HepG2 (cell line): Measurements from ENCODE around the gene CDC20. TPM values are rescaled to one million over a fixed set of nuclear protein-coding genes. Genes with fewer than 3 reads are reported as not detected.
A peak's percentile ranks its signal among the peaks of the same experiment; 100 is the strongest.

Experiments
- IKZF1 ChIP-seq: fragments of 450-650 bp; IDR thresholded peaks from 2 replicates; pipeline ENCODE4 v1.7.1; 2016
- KLF9 ChIP-seq: IDR thresholded peaks from 2 replicates; pipeline ENCODE4 v1.6.1; 2016; ENCODE audit warnings: low read depth
- NCOA2 ChIP-seq: sonication (generic); formaldehyde crosslinking; IDR thresholded peaks from 2 replicates; pipeline ENCODE4 v1.8.0; 2022; ENCODE audit warnings: inconsistent platforms
- NRL ChIP-seq: sonication (generic); formaldehyde crosslinking; IDR thresholded peaks from 2 replicates; pipeline ENCODE4 v1.5.0; 2020; ENCODE audit warnings: missing genetic modification reagents, mild to moderate bottlenecking, moderate library complexity, borderline replicate concordance
- PCBP1 ChIP-seq: fragments of 200-400 bp; formaldehyde crosslinking; IDR thresholded peaks from 2 replicates; pipeline ENCODE4 v1.6.1; 2017; ENCODE audit warnings: mild to moderate bottlenecking, low read depth, low read length, borderline replicate concordance
- RXRA ChIP-seq: sonication (generic); formaldehyde crosslinking; IDR thresholded peaks from 2 replicates; pipeline ENCODE4 v1.5.1; 2020; ENCODE audit warnings: missing genetic modification reagents
- TCF7 ChIP-seq: sonication (generic); IDR thresholded peaks from 2 replicates; pipeline ENCODE4 v1.6.1; 2016; ENCODE audit warnings: antibody characterized with exemption, low read depth
- TCF7L2 ChIP-seq: IDR thresholded peaks from 2 replicates; pipeline ENCODE4 v1.6.1; 2011; ENCODE audit warnings: mild to moderate bottlenecking, low read depth, low read length, moderate library complexity
- TEAD3 ChIP-seq: optimal IDR thresholded peaks from 2 replicates; pipeline ENCODE3; 2016; ENCODE audit warnings: borderline replicate concordance
- ZBTB7A ChIP-seq: sonication (generic); formaldehyde crosslinking; IDR thresholded peaks from 2 replicates; pipeline ENCODE4 v1.8.0; 2022; ENCODE audit warnings: mild to moderate bottlenecking, missing genetic modification reagents
- ZNF335 ChIP-seq: sonication (generic); formaldehyde crosslinking; IDR thresholded peaks from 2 replicates; pipeline ENCODE4 v1.4.0; 2020; ENCODE audit warnings: missing genetic modification reagents
- ZNF569 ChIP-seq: sonication (generic); formaldehyde crosslinking; IDR thresholded peaks from 2 replicates; pipeline ENCODE4 v1.5.0; 2020; ENCODE audit warnings: mild to moderate bottlenecking, missing genetic modification reagents, moderate library complexity, borderline replicate concordance
- ZNF598 ChIP-seq: sonication (generic); formaldehyde crosslinking; IDR thresholded peaks from 2 replicates; pipeline ENCODE4 v1.5.1; 2020; ENCODE audit warnings: mild to moderate bottlenecking, missing genetic modification reagents, borderline replicate concordance
- ZNF619 ChIP-seq: sonication (generic); formaldehyde crosslinking; IDR thresholded peaks from 2 replicates; pipeline ENCODE4 v1.4.0; 2020; ENCODE audit warnings: mild to moderate bottlenecking, missing genetic modification reagents
- ZNF891 ChIP-seq: sonication (generic); formaldehyde crosslinking; IDR thresholded peaks from 2 replicates; pipeline ENCODE4 v1.5.0; 2020; ENCODE audit warnings: mild to moderate bottlenecking, missing genetic modification reagents
- polyA plus RNA-seq, 8 experiments: library from polyadenylated mRNA; depleted of rRNA in 3 of 8; stranded (reverse) in 7 of 8; unstranded in 1 of 8; fragments of >200 nt; fragmentation: Illumina TruSeq in 4 of 8; extraction: Trizol in 4 of 8; gene quantifications; 2 replicates each; pipeline versions ENCODE4 v1.2.1 to v1.2.3, GENCODE V29; 2011 to 2016; ENCODE audit warnings: low read depth in 4 of 8, missing spikeins in 1 of 8, mixed read lengths in 1 of 8; ENCODE audit not compliant: insufficient read depth in 1 of 8
- total RNA-seq, 5 experiments: library from RNA; depleted of rRNA; stranded (reverse); fragments of >200 nt; fragmentation: Illumina TruSeq; extraction: Trizol; gene quantifications; 2 replicates each; pipeline ENCODE4 v1.2.3, GENCODE V29; 2016; ENCODE audit warnings: low read depth in 1 of 5
- TF ChIP-seq, protein P1 (sequence below): sonication (generic); formaldehyde crosslinking; IDR thresholded peaks from 2 replicates; pipeline ENCODE4 v1.4.0; 2020; ENCODE audit warnings: mild to moderate bottlenecking, missing genetic modification reagents
- TF ChIP-seq, protein P2 (sequence below): sonication (generic); formaldehyde crosslinking; IDR thresholded peaks from 2 replicates; pipeline ENCODE4 v1.4.0; 2020; ENCODE audit warnings: missing genetic modification reagents
- TF ChIP-seq, protein P3 (sequence below): sonication (generic); formaldehyde crosslinking; IDR thresholded peaks from 2 replicates; pipeline ENCODE4 v1.9.0; 2021; ENCODE audit warnings: missing genetic modification reagents, mild to moderate bottlenecking, borderline replicate concordance

Gene CDC20
- total and polyA plus RNA-seq, 2 of the 13 experiments (the other 11 are each of a cell fraction or from before 2014, with no cell fraction given), result 57.9 to 90.0 TPM

DNA sequence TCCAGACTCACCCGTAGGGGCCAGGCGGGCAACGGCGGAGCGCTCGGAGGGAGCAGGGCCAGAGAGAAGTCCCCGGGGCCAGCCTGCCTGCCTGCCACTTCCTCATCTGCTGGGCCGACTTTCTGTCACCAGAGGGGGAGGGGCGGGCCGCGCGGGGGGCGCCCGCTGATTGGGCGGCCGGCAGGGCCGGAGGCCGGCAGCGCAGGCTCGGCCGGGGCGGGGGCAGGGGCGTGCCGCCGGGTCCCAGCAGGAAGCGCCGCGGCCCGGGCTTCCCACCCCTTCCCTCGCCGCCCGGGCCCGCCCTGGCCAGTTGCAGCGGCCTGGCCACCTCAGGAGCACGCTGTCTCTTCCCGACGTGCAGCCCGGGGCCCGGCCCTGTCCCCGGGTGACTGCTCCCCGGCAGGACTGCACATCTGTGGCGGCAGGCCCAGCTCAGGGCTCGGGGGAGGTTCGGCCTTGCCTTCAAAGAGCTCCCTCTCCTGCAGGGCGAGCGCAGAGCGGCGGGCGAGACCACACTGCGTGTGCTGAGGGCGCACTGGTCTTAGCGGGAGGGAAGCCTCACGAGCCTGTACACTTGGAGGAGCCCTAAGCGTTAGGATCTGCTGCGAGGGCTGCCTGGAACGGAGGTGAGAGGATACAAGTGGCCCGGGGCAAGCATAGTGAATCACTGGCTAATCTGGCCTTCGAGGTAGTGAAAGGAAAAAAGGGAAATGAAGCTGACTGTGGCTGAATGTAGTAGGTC lies 9.3 kb downstream of the CDC20 start, which contains the start of gene ELOVL1 (continued):
- peak; percentile 70; the same call in 1 of the 2 replicates for TF ChIP-seq ZNF619 (CRISPR knock-in tag)
- TF ChIP-seq ZNF598 (CRISPR knock-in tag), result peak; percentile 91
- TF ChIP-seq, protein P1, sequence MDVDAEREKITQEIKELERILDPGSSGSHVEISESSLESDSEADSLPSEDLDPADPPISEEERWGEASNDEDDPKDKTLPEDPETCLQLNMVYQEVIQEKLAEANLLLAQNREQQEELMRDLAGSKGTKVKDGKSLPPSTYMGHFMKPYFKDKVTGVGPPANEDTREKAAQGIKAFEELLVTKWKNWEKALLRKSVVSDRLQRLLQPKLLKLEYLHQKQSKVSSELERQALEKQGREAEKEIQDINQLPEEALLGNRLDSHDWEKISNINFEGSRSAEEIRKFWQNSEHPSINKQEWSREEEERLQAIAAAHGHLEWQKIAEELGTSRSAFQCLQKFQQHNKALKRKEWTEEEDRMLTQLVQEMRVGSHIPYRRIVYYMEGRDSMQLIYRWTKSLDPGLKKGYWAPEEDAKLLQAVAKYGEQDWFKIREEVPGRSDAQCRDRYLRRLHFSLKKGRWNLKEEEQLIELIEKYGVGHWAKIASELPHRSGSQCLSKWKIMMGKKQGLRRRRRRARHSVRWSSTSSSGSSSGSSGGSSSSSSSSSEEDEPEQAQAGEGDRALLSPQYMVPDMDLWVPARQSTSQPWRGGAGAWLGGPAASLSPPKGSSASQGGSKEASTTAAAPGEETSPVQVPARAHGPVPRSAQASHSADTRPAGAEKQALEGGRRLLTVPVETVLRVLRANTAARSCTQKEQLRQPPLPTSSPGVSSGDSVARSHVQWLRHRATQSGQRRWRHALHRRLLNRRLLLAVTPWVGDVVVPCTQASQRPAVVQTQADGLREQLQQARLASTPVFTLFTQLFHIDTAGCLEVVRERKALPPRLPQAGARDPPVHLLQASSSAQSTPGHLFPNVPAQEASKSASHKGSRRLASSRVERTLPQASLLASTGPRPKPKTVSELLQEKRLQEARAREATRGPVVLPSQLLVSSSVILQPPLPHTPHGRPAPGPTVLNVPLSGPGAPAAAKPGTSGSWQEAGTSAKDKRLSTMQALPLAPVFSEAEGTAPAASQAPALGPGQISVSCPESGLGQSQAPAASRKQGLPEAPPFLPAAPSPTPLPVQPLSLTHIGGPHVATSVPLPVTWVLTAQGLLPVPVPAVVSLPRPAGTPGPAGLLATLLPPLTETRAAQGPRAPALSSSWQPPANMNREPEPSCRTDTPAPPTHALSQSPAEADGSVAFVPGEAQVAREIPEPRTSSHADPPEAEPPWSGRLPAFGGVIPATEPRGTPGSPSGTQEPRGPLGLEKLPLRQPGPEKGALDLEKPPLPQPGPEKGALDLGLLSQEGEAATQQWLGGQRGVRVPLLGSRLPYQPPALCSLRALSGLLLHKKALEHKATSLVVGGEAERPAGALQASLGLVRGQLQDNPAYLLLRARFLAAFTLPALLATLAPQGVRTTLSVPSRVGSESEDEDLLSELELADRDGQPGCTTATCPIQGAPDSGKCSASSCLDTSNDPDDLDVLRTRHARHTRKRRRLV, result no peak
- TF ChIP-seq, protein P2, sequence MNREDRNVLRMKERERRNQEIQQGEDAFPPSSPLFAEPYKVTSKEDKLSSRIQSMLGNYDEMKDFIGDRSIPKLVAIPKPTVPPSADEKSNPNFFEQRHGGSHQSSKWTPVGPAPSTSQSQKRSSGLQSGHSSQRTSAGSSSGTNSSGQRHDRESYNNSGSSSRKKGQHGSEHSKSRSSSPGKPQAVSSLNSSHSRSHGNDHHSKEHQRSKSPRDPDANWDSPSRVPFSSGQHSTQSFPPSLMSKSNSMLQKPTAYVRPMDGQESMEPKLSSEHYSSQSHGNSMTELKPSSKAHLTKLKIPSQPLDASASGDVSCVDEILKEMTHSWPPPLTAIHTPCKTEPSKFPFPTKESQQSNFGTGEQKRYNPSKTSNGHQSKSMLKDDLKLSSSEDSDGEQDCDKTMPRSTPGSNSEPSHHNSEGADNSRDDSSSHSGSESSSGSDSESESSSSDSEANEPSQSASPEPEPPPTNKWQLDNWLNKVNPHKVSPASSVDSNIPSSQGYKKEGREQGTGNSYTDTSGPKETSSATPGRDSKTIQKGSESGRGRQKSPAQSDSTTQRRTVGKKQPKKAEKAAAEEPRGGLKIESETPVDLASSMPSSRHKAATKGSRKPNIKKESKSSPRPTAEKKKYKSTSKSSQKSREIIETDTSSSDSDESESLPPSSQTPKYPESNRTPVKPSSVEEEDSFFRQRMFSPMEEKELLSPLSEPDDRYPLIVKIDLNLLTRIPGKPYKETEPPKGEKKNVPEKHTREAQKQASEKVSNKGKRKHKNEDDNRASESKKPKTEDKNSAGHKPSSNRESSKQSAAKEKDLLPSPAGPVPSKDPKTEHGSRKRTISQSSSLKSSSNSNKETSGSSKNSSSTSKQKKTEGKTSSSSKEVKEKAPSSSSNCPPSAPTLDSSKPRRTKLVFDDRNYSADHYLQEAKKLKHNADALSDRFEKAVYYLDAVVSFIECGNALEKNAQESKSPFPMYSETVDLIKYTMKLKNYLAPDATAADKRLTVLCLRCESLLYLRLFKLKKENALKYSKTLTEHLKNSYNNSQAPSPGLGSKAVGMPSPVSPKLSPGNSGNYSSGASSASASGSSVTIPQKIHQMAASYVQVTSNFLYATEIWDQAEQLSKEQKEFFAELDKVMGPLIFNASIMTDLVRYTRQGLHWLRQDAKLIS, result no peak; the same call in 1 of the 2 replicates
- TF ChIP-seq NCOA2 (CRISPR knock-in tag), result peak; percentile 65
- no peak for TF ChIP-seq ZNF569 (CRISPR knock-in tag)
- no peak for TF ChIP-seq PCBP1
- no peak for TF ChIP-seq TCF7
- peak; percentile 83 for TF ChIP-seq RXRA (CRISPR knock-in tag)
- TF ChIP-seq ZBTB7A (CRISPR knock-in tag), result peak; percentile 89
- no peak for TF ChIP-seq IKZF1
- TF ChIP-seq TEAD3, result peak; percentile 50
- peak; percentile 77; the same call in 1 of the 2 replicates for TF ChIP-seq KLF9 (CRISPR knock-in tag)
- TF ChIP-seq NRL, result peak; percentile 81
- TF ChIP-seq, protein P3, sequence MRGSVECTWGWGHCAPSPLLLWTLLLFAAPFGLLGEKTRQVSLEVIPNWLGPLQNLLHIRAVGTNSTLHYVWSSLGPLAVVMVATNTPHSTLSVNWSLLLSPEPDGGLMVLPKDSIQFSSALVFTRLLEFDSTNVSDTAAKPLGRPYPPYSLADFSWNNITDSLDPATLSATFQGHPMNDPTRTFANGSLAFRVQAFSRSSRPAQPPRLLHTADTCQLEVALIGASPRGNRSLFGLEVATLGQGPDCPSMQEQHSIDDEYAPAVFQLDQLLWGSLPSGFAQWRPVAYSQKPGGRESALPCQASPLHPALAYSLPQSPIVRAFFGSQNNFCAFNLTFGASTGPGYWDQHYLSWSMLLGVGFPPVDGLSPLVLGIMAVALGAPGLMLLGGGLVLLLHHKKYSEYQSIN (CRISPR knock-in tag), result no peak
- TF ChIP-seq TCF7L2, result no peak
- TF ChIP-seq ZNF335 (CRISPR knock-in tag), result peak; percentile 64; the same call in 1 of the 2 replicates
- TF ChIP-seq ZNF891, result peak; percentile 85; the same call in 1 of the 2 replicates
